HFFc6 (cell line): Measurements from ENCODE around the gene RITA1. TPM values are rescaled to one million over a fixed set of nuclear protein-coding genes. Genes with fewer than 3 reads are reported as not detected.

Experiments used
- DNase-seq: peaks from one replicate; pipeline ENCODE4 v3.0.0-alpha.2; 2018
- H3K27ac Mint-ChIP-seq: 2 replicates; pipeline ENCODE4 v1.8.0; 2020; ENCODE audit warnings: mild to moderate bottlenecking, mixed read lengths
- H3K27me3 Mint-ChIP-seq: 2 replicates; pipeline ENCODE4 v1.8.0; 2021; ENCODE audit warnings: mild to moderate bottlenecking, moderate library complexity, mixed read lengths; ENCODE audit not compliant: insufficient read depth
- H3K36me3 Mint-ChIP-seq: 2 replicates; pipeline ENCODE4 v1.8.0; 2021; ENCODE audit warnings: low read depth, mixed read lengths
- H3K4me1 Mint-ChIP-seq: 2 replicates; pipeline ENCODE4 v1.8.0; 2020; ENCODE audit warnings: low read depth, mixed read lengths
- H3K4me3 Mint-ChIP-seq: 2 replicates; pipeline ENCODE4 v1.8.0; 2020; ENCODE audit warnings: mild to moderate bottlenecking, moderate library complexity, mixed read lengths
- H3K9me3 Mint-ChIP-seq: 2 replicates; pipeline ENCODE4 v1.8.0; 2020; ENCODE audit warnings: mild to moderate bottlenecking, mixed read lengths
- CTCF ChIP-seq: fragments of 200-600 bp; sonication (generic); IDR thresholded peaks from 2 replicates; pipeline ENCODE4 v1.5.0; 2021; ENCODE audit warnings: antibody characterized with exemption, mild to moderate bottlenecking
- total RNA-seq, 6 experiments: library from RNA; stranded (reverse); fragmentation: NEBNext Ultra II Directional; extraction: Animal tissue kit (Norgen Biotek cat#: 25700); gene quantifications; 2 replicates in 1 of 6; 3 replicates in 5 of 6; pipeline ENCODE4 v1.2.3, GENCODE V29; 2021

The RITA1 gene
- total RNA-seq, 6 experiments from 2014 or later = 18.0 to 20.9 (median 18.7) TPM

- H3K27ac Mint-ChIP-seq = no peak overlapping the region
- H3K27me3 Mint-ChIP-seq = peaks cover 24% of the 10 kb centered on the region
- H3K36me3 Mint-ChIP-seq = no peaks in the 10 kb centered on the region
Measured at GRCh38 chr12:113152196-113152834, 33.2 kb upstream of the RITA1 start.

GRCh38 chr12:113152835-113153814, 32.4 kb upstream of the RITA1 start:
- Mint-ChIP-seq H3K4me1 (peaks cover 24% of the 10 kb centered on the region), H3K9me3 (no peaks in the 10 kb centered on the region), H3K36me3 (no peaks in the 10 kb centered on the region), H3K27ac (no peak overlapping the region), H3K4me3 (peak overlapping the region; percentile 64), H3K27me3 (peaks cover 24% of the 10 kb centered on the region)
- peak; percentile 63; the same call in 1 of the 2 replicates for TF ChIP-seq CTCF
- DNase-seq = peak; percentile 55

More at GRCh38 chr12:113152196-113152834, 33.2 kb upstream of the RITA1 start:
- no peak for DNase-seq
- no peak for TF ChIP-seq CTCF
- H3K9me3 Mint-ChIP-seq = no peaks in the 10 kb centered on the region
- H3K4me3 Mint-ChIP-seq = peak overlapping the region; percentile 64
- peaks cover 24% of the 10 kb centered on the region for H3K4me1 Mint-ChIP-seq

GRCh38 chr12:113154351-113154973, 31.1 kb upstream of the RITA1 start:
- no peaks in the 10 kb centered on the region for H3K9me3 Mint-ChIP-seq
- no peak for TF ChIP-seq CTCF
- H3K27me3 Mint-ChIP-seq = peaks cover 24% of the 10 kb centered on the region
- H3K27ac Mint-ChIP-seq = no peak overlapping the region
- no peaks in the 10 kb centered on the region for H3K36me3 Mint-ChIP-seq
- no peak for DNase-seq
- H3K4me1 Mint-ChIP-seq = peaks cover 21% of the 10 kb centered on the region
- H3K4me3 Mint-ChIP-seq = no peak overlapping the region

- TF ChIP-seq CTCF = no peak
- H3K4me3 Mint-ChIP-seq = no peak overlapping the region
- H3K27me3 Mint-ChIP-seq = peaks cover 24% of the 10 kb centered on the region
- H3K27ac Mint-ChIP-seq = no peak overlapping the region
- DNase-seq = no peak
- H3K36me3 Mint-ChIP-seq = no peaks in the 10 kb centered on the region
- peaks cover 15% of the 10 kb centered on the region for H3K4me1 Mint-ChIP-seq
- no peaks in the 10 kb centered on the region for H3K9me3 Mint-ChIP-seq
Measured at GRCh38 chr12:113155060-113155459, 30.5 kb upstream of the RITA1 start.

- H3K36me3 Mint-ChIP-seq = peaks cover 4% of the 10 kb centered on the region; the same call in 1 of the 2 replicates
- H3K4me3 Mint-ChIP-seq = no peak overlapping the region
- no peak for DNase-seq
- peaks cover 24% of the 10 kb centered on the region for H3K27me3 Mint-ChIP-seq
- TF ChIP-seq CTCF = no peak
- no peak overlapping the region for H3K27ac Mint-ChIP-seq
- no peaks in the 10 kb centered on the region for H3K9me3 Mint-ChIP-seq
- H3K4me1 Mint-ChIP-seq = peaks cover 9% of the 10 kb centered on the region
Measured at GRCh38 chr12:113155646-113156045, 29.9 kb upstream of the RITA1 start.
